Retina (tissue), 1 donor: ENCODE results near the gene PCBD2.

Experiments used
- DNase-seq: peaks from one replicate; pipeline ENCODE4 v3.0.0-alpha.2; 2016

The PCBD2 gene

GRCh38 chr5:135008556-135008955 lies 103.6 kb downstream of the PCBD2 start:
- DNase-seq, result no peak

GRCh38 chr5:135008981-135009735 lies 104.2 kb downstream of the PCBD2 start:
- DNase-seq, result no peak

- DNase-seq, result no peak
Measured at GRCh38 chr5:135009736-135010501, 105.0 kb downstream of the PCBD2 start.

- DNase-seq, result no peak
Measured at GRCh38 chr5:135010502-135011354, 105.8 kb downstream of the PCBD2 start.

GRCh38 chr5:135011355-135012032 lies 106.6 kb downstream of the PCBD2 start:
- DNase-seq, result no peak

GRCh38 chr5:135012033-135012588 lies 107.2 kb downstream of the PCBD2 start:
- no peak for DNase-seq
